Activated CD4-positive, alpha-beta T cell treated with anti-CD3 and anti-CD28 coated beads, Interleukin-2, Interleukin-6, amounts not matched to agents 100 ng/mL and 50 ng/mL, durations not matched to agents 16 hours and 8 hours (primary cell): ENCODE measurements around the gene DLK1.

Experiments
- DNase-seq: peaks from one replicate; pipeline ENCODE4 v3.0.0-alpha.2; 2020

The DLK1 gene

DNA sequence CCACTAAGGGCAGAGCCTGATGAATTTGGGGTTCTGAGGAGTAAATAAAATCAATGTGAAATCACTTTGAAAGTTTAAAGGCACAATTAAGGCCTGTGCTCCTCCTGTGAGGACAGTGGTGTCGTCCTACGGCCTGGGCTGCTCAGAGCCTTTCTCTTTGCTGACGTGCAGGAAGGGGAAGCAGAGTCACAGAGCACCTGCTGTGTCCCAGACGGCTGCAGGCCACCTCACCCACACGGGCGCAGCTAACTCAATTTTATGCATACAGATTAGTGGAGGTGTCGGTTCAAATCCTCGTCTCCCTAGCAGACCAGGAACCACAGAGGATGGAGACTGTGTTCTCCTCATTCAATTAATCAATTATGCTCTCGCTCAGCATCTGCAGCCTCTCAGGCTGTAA, 11.4 kb upstream of the DLK1 start:
- DNase-seq: no peak

DNA sequence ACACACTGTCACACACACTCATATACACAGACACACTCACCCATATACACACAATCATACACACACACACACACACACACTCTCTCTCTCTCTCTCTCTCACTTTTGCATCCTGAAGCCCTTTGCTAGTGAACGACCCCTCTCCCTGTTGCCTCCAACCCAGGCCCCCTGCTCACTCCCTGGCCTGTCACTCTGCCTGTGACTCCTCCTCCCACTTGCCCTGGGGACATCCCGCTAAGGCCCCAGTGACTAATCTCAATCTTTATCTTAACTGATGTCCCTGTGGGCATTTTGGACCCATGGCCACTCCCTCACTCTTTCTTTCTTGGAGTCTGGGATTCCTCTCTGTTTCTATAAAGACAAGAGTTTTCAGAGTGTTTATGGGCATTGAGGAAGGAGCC, 10.9 kb upstream of the DLK1 start:
- DNase-seq: no peak

DNA sequence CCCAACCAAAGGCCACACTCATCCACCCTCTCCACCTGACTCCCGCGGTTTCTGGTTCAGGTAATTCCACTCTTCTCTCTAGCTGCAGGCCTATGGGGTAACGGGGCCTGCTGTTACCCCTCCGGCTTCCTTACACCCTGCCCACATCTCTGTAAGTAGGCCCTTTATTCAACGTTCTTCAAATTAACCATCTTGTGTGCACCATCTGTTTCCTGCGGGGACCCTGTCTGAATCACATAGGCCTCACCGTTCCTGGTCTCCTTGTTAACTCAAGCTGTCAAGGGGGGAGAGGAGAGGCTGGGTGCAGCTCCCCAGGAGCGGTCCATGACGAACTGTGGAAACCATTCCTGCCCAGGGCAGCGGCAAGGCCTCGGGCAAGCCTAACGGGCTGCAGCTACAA, 9.3 kb upstream of the DLK1 start:
- no peak for DNase-seq

GRCh38 chr14:100719976-100720520, 6.6 kb upstream of the DLK1 start:
- no peak for DNase-seq

DNA sequence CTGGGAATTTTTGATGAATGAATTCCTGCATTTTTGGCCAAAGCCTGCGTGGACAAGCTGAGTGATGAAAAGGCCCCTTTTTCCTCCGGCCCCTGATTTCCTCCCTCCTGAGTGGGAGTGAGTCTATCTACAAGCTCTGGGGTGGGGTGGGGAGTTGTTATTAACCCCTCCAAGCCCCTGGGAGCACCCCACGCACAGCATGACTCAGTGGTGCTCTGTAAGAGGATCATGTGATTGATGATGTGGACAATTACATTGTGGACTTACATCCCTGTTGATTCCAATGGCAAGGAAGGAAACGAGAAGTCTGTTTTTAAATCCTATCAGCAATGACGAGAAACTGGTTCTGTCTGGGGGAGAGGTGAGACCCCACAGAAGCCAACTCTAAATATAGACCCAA, 5.1 kb upstream of the DLK1 start:
- no peak for DNase-seq

DNA sequence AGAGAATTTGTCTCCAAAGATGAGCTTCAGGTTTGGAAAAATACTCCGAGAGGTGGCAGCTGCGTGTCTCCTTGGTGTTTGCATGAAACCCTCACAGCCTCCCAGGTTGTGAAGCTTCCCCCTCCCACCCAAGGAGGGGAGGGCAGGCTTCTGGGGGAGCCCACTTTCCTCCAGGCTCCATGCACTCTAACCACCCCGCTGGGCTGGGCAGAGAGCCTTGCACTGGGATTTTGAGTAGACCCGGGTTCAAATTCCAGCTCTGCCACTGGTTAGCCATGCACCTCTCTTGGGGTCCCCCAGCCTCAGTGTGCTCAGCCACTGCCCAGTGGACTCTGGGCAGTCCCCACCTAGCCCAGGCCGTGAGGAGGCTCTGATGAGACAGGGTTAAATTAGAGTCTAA, 4.3 kb upstream of the DLK1 start:
- DNase-seq: no peak

DNA sequence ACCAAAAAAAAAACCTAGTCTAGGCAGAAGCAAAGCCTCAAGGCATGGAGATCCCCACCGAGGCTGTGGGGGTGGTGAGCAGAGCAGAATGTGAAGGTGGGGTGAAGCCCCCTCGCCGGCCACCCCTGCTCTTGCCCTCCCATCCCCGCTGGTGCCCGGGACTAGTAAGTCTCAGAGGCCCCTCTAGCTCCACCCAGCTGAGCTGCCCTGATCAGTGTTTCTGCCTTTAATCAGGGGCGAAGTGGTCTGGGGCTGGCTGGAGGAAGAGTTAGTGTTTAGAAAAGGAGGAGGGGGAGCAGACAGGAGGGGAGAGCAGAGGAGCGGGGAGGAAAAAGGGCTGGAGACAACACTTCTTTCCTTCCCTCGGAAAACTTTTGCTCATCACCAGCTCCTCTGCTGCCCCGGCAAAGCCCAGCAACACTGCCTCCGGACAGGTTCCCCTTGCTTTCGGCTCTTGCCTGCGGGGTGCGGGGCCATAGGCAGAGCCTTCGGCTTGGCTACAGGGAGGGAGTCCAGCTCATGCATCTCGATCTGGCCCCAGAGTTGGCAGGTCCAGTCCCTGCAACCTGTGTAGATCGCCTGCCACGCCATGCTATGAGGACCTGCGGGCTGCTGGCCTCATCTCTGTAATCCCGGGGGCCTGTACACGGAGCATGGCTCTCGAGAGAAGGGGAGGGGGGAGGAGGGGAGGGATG, 3.4 kb upstream of the DLK1 start:
- no peak for DNase-seq

- DNase-seq: no peak
These were observed 2.8 kb upstream of the DLK1 start for GRCh38 chr14:100723830-100724437.

- DNase-seq: no peak
These were observed 2.2 kb upstream of the DLK1 start for GRCh38 chr14:100724536-100724935.

DNA sequence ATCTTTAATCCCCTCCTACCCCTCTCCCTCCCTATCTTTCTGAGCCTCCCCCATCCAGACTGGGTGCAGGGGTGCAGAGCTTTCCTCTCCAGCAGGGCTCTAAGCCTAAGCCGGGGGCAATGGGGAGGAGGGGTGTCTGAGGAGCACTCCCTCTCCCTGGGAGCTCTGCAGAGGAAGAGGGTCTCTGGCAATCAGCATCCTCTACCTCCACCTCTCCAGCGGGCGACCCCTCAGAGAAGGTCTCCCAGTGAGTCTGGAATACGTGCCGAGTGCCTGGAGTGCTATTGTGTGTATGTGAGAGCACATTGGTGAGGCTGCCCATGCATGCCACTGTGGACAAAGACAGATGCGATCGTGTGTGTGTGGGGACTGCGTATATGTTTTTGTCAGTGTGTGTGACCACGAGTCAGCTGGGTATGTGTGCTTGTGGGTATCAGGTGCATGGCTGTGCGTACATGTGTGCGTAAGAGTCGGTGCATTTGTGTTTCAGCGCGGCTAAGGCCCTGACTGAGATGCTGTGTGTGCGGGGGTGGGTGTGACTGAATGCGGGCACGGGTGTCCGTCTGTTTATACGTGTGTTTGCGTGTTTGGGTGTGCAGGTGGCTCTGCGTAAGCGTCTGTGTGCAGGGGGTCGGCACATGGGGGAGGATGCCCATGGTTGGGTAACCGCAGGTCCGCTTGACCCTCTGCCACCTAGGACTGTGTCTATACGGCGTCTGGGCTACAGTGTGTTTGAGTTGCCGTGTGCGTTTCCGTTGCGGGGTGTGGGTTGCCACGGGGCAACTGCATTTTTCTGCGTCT, 905 bp upstream of the DLK1 start:
- DNase-seq: no peak

DNA sequence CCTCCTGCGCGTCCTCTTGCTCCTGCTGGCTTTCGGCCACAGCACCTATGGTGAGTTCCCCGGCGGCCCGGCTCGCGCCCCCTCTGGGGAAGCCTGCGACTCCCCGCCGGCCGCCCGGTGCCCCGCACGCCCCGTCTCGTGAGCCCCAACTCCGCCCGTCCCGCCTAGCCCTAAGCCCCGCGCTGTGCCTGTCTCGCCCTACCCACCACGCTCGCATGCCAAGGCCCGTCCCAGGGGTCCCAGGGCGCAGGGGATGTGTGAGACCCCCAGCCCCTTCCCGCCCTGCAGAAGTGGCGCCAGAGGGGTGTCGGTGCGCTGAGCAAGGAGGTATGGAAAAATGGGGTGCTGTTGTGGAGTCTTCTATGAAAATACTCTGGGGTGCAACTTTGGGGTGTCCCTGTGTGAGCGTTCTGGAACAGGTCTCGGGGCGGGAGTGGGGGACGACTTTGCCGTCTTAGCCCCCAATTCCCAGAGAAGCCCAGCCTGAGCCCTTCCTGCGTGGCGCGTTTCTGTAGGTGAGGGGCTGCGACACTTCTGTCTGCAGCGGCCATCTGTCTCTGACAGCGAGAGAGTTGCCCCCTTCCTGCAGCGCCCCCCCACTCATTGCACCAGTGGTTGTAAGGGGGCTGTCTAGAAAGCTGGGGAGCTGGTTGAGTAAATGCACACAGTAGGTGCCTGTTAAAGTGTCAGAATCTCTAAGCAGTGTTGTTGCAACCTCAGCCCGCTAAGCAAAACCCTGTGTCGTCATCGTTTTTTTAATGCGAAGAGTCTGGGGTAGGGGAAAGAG, 587 bp downstream of the DLK1 start:
- no peak for DNase-seq

GRCh38 chr14:100727873-100728240, 1.2 kb downstream of the DLK1 start:
- DNase-seq: no peak

DNA sequence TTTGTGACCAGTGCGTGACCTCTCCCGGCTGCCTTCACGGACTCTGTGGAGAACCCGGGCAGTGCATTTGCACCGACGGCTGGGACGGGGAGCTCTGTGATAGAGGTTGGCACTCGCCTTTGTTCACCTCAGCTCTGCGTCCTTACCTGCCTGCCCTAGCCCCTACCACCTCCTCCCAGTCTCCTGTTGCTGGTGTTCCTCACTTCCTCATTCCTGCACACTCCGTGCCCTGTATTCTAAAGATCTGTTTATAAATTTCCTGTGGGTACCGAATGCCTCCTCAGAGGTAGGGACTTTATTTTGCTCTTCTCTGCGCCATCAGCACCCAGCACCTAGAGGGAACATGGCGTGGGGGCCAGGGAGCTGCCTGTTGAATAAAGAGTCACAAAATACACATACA, 2.3 kb downstream of the DLK1 start:
- no peak for DNase-seq

GRCh38 chr14:100729982-100730381, 3.3 kb downstream of the DLK1 start:
- no peak for DNase-seq

- DNase-seq: no peak
These were observed 3.9 kb downstream of the DLK1 start for GRCh38 chr14:100730581-100730980.

DNA sequence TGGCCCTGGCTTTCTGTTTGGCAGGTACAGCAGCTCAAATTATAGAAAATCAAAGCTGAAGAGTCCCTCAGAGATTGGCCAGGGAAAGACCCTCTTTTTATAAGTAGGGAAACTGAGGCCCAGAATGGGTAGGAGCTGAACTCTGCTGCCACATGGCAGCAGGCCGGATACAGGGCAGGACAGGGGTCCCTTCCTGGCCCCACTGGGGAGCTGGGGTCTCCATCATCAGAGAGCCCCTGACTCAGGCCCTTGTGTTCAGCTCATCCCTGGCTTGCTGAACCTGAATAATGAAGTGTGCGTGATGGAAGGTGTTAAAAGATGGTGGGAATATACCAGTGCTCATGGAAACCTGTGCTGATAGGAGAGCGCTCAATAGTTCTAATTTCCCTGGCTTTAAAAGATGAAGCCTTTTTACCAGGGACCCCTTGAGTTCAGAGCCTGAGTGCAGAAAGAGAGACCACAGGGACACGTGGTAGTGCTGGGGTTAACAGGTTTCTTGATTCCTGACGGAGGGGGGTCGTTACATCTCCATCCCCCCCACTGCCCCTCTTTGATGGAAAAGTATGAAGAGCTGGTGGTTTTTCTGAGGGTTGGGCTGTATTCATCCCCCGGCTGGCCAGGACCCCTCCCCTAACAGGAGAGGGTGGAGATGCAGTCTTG, 4.4 kb downstream of the DLK1 start:
- no peak for DNase-seq

- no peak for DNase-seq
These were observed 5.4 kb downstream of the DLK1 start for GRCh38 chr14:100731846-100732765.

- DNase-seq: no peak
These were observed 6.0 kb downstream of the DLK1 start for GRCh38 chr14:100732766-100733100.

- DNase-seq: no peak
These were observed 6.6 kb downstream of the DLK1 start for GRCh38 chr14:100733152-100733850.

DNA sequence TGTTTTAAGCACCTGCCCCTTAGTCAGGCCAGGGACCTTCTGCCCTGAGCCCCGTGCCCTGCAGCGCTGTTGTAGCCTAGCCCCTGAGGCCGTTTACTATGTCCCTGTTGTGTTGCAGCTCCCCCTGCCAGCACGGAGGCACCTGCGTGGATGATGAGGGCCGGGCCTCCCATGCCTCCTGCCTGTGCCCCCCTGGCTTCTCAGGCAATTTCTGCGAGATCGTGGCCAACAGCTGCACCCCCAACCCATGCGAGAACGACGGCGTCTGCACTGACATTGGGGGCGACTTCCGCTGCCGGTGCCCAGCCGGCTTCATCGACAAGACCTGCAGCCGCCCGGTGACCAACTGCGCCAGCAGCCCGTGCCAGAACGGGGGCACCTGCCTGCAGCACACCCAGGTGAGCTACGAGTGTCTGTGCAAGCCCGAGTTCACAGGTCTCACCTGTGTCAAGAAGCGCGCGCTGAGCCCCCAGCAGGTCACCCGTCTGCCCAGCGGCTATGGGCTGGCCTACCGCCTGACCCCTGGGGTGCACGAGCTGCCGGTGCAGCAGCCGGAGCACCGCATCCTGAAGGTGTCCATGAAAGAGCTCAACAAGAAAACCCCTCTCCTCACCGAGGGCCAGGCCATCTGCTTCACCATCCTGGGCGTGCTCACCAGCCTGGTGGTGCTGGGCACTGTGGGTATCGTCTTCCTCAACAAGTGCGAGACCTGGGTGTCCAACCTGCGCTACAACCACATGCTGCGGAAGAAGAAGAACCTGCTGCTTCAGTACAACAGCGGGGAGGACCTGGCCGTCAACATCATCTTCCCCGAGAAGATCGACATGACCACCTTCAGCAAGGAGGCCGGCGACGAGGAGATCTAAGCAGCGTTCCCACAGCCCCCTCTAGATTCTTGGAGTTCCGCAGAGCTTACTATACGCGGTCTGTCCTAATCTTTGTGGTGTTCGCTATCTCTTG, 7.6 kb downstream of the DLK1 start:
- DNase-seq: no peak
